GM18861 (cell line): Measurements from ENCODE around the gene CD200.
"Not testable (repeated sequence)": the region's sequence is repeated elsewhere in the genome, so short reads cannot be mapped to it uniquely, and the experiment has no call there.

Experiments used
- ATAC-seq: cut with Tn5 transposase; IDR thresholded peaks from one replicate; pipeline ENCODE4 v1.9.1; 2021; ENCODE audit not compliant: unreplicated experiment

The CD200 gene

DNA sequence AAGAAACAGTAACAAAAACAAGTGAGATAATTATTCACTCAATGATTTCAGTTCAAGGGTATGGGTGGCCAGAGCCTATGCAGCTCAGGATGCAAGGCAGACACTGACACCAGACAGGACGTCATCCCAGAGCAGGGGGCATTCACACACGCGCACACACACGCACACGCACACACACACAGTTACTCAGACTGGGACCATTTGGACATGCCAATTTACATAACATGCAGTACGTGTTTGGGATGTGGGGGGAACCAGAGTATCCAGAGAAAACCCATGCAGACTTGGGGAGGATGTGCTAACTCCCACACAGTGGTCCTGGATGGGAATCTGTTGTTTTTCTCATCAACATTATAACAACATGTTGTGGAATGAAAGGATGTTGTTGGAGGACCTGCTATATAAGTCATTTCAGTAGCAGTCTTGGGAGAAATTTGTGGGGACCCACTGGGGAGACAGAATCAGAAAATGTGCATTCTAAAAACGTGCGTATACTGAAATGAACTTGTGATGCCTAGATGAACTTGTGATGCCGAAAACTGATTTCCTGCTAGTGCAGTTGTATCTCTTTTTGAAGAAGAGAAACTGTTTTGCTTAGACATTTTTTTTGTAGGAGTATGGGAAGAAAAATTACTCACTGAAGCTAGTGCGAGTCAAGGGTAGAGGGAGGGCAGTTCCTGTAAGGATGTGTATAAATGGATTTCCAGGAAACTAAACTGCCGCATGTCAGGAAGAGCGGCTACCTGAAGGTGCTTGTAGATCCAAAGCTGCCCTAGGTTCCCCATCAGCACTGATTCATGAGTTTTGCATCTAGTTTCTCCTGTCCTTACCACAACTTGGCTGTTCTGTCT is 25.2 kb downstream of the CD200 start:
- ATAC-seq: no peak

- ATAC-seq: no peak
These were observed 27.6 kb downstream of the CD200 start for GRCh38 chr3:112360561-112360960.

GRCh38 chr3:112362221-112362620 is 29.3 kb downstream of the CD200 start:
- no peak for ATAC-seq

DNA sequence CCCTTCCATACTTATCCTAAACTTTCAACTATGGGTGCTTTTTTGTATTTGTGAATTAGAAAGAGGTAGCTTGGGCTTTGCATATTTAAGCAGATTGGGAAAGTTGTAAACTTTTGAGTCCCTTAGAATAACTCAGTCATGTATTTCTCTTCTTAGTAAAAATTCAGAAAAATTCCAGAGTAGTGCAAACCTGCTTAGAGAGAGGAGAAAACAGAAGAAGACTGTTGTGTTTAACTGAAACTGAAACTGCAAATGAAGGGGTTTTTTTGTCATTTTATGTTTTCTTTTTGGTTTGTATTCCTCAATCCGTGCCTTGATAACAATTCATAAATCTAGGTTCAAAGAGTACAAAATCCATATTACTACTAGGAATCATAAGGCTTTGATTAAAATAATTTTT is 31.3 kb downstream of the CD200 start:
- peak; percentile 66 for ATAC-seq

DNA sequence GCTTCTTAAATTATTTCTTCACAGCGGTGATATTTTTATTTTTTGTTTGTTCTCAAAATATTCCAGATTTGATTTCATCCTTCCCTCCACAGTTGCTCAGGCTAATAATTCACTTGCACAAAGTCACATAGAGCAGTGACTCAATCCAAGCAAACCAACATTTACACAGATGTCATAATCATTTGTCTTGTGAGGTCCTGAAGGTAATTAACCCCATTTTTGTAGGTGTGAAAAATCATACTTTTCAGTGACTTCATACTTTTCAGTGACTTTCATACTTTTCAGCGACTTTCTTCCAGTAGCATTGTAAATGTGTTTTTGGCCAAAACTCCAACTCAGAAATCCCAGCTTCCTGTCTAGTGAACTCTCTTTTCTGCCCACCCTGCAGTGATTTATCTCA is 32.1 kb downstream of the CD200 start:
- peak; percentile 49 for ATAC-seq

- ATAC-seq: no peak
These were observed 32.7 kb downstream of the CD200 start for GRCh38 chr3:112365636-112366035.

DNA sequence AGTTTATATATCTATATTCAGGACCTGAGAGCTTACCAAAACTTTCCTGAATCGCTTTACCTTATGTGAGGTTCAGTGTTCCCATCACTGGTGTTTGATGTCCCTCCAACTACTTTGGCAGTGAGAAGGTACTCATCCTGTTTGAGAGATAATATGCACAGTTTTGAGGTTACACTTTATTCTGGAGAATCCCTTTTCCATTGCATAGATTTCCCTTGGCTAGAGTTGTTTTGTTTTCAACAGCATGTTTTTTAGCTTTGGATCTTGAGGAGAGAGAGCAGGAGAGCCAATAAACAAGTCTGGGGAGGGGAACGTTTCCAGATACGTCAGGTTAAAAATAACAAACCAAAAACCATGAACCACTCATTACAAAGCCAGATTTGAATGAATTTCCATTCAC is 33.6 kb downstream of the CD200 start:
- ATAC-seq: no peak

- no peak for ATAC-seq
These were observed 38.6 kb downstream of the CD200 start for GRCh38 chr3:112371569-112371968.

- no peak for ATAC-seq
These were observed 39.4 kb downstream of the CD200 start for GRCh38 chr3:112372396-112372795.

DNA sequence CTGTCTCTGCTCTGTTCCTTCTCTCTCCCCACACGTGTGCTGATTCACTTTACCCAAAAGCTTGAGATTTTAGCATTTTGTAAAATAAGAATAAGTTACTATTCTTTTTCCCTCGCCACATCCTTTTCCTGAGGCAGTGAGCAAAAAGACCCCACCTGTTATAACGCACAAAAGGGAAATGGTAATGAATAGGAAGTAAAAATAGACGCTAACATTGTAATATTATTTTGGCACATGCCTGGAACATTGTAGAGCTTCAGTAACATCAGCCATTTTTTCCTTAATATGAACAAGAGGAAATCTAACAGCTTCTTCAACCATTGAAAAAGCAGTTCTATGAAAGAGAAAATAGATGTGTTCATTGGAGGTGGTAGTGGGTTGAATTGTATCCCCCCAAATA is 40.5 kb downstream of the CD200 start:
- ATAC-seq: no peak

- ATAC-seq: no peak
These were observed 41.0 kb downstream of the CD200 start for GRCh38 chr3:112373924-112374323.

DNA sequence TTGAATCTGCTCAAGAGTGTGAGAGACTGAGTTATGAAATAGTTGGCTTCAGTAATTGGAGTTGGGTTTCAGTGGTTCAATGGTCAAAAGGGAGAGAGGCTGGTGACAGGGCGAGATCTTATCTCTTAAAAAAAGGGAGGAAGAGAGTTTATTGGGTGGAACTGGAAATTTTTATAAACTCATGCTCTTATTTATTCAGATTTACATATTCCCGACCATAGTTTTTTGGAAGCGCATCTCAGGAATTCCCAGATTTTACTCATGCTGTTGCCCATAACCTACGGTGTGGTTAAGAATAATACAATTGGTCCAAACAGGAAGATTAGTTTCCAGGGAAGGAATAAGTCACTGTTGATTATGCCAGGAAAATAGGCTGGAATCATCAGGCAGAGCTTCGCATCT is 41.4 kb downstream of the CD200 start:
- ATAC-seq: no peak

DNA sequence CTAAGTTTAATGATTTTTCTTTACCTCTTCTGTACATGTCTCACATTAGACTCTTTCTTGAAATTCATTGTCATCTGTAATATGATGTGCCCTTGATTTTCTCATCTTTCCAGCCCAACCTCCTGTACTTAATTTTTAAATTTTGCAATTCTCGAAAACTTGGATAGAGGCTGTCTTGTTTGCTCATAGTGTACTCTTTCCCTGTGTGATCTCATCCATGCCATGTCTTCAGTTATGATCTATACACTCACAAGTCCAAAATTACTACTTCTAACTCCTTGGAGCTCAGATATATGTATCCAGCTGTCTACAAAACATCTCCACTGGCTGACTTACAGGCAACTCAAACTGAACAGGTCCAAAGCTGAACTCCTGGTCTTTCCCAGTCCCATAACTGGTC is 42.2 kb downstream of the CD200 start:
- ATAC-seq: no peak

GRCh38 chr3:112376241-112376911 is 43.4 kb downstream of the CD200 start:
- ATAC-seq: no peak

DNA sequence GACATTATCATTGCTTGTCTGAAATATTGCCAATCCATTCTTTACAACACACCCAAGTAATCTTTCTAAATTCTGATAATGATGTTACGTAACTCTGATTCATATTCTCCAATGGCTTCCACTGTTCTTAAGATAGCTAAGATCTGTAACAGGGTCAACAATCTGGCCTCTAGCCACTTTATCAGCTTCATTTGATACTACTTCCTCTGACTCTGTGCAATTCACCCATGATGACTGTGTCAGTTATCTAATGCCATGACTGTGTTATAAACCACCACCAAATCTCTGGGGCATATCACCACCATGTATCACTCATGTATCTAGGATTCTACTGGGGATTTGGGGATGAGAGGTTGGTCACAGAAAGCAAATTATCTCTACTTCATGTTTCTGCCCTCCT is 44.0 kb downstream of the CD200 start:
- no peak for ATAC-seq

GRCh38 chr3:112377568-112378071 is 44.7 kb downstream of the CD200 start:
- ATAC-seq: no peak

GRCh38 chr3:112378347-112378746 is 45.4 kb downstream of the CD200 start:
- ATAC-seq: not testable (repeated sequence)

GRCh38 chr3:112379020-112379690 is 46.2 kb downstream of the CD200 start:
- no peak for ATAC-seq

DNA sequence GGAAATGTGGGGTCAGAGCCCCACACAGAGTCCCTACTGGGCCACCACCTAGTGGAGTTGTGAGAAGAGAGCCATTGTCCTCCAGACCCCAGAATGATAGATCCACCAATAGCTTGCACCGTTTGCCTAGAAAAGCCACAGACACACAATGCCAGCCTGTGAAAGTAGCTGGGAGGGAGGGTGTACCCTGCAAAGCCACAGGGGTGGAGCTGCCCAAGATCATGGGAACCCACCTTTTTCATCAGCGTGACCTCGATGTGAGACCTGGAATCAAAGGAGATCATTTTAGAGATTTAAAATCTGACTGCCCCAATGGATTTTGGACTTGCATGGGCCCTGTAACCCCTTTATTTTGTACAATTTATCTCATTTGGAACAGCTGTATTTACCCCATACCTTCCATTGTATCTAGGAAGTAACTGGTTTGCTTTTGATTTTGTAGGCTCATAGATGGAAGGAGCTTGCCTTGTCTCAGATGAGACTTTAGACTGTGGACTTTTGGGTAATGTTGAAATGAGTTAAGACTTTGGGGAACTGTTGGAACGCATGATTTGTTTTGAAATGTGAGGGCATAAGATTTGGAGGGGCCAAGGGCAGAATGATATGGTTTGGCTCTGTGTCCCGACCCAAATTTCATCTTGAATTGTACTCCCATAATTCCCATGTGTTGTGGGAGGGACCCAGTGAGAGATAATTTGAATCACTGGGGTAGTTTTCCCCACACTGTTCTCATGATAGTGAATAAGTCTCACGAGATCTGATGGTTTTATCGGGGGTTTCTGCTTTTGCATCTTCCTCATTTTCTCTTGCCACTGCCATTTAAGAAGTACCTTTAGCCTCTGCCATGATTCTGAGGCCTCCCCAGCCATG is 49.0 kb downstream of the CD200 start:
- no peak for ATAC-seq

DNA sequence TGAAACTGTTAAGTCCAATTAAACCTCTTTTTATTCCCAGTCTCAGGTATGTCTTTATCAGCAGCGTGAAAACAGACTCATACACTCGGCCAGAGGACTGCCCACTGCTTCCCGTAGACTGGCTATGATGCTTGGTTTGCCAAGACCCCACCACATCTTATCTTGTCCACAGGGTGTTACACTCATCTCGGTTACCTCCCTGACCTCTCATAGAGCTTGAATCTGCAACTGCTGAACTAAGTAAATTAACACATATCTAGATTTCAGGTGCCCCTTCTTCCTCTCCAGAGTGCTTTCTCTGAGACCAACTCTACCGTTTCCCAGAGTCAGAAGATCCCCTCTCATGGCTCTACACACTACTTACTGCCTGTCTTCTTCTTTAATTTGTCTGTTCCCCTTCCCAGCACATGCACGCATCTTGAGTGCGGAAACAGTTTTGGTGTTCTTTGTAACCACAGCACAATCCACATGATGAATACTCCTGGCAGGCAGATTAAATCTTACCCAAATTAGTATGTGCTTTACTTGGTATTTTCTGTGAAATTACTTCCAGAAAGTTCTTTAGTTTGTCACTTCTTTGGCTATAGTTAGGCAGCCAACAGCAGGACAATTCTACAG is 49.7 kb downstream of the CD200 start:
- ATAC-seq: no peak
